ENCODE measurements around the gene CYP3A7. TPM values are rescaled to one million over a fixed set of nuclear protein-coding genes. Genes with fewer than 3 reads are reported as not detected.

Gene CYP3A7
- total and polyA plus RNA-seq, 9 of the 15 experiments (the other 6 are each of a cell fraction or from before 2014, with no cell fraction given), result 0.20 TPM; not detected in 8

GRCh38 chr7:99672573-99672972, 62.4 kb downstream of the CYP3A7 start (continued):
- TF ChIP-seq FOXP4 (CRISPR knock-in tag; IDR thresholded peaks at IDR 0.05; ENCODE audit: borderline replicate concordance) (no peak), ZNF12 (CRISPR knock-in tag; IDR thresholded peaks at IDR 0.05) (no peak), IRF9 (tag; IDR thresholded peaks at IDR 0.05) (no peak), PYGO2 (tag; IDR thresholded peaks at IDR 0.05) (no peak), ZNF764 (CRISPR knock-in tag; IDR thresholded peaks at IDR 0.05; ENCODE audit: low read depth) (no peak), BRD9 (IDR thresholded peaks at IDR 0.05; ENCODE audit: low read depth, partially characterized antibody) (no peak), TCF3 (CRISPR knock-in tag; IDR thresholded peaks at IDR 0.05) (no peak)

- no TSS peak for BruUV-seq (replicated peaks)
- ATAC-seq, result no peak
- peaks cover 4% of the 10 kb centered on the region for H3K9me1 ChIP-seq (ENCODE audit: control insufficient read depth, insufficient read depth, low read length)
- H3K9ac ChIP-seq (ENCODE audit: insufficient read depth in 1 of 2, low read depth in 2 of 2, low read length in 2 of 2), result no peak overlapping the region
- ChIA-PET POLR2A (interaction anchor here (2.4 kb wide), 1 partner anchor 10 kb away, joined by 8 read pairs; the partner anchor contains the start of gene CYP3A5), CTCF (ENCODE audit: low intra/inter-chr PET ratio) (no interaction called here)
- H3K27ac ChIP-seq (ENCODE audit: extremely low read depth, low read depth, low read length), result no peak overlapping the region
- H4K20me1 ChIP-seq (replicated peaks; ENCODE audit: control insufficient read depth, insufficient read depth, low read length), result no peaks in the 10 kb centered on the region
- no peaks in the 10 kb centered on the region for H3K9me3 ChIP-seq (replicated peaks; ENCODE audit: control insufficient read depth, insufficient read depth, low read depth, low read length)
- H3K27me3 ChIP-seq (ENCODE audit: control insufficient read depth in 2 of 2, insufficient read depth in 2 of 2, low read length in 2 of 2), result no peaks in the 10 kb centered on the region
- no peak overlapping the region for H2AFZ ChIP-seq (ENCODE audit: low read depth, low read length)
- H3K4me3 ChIP-seq, result no peak overlapping the region
- H3K4me1 ChIP-seq (replicated peaks in 1 of 2; ENCODE audit: control insufficient read depth in 2 of 2, insufficient read depth in 2 of 2, low read length in 2 of 2), result peaks cover 4 to 27% of the 10 kb centered on the region in 2 experiments; a peak in 4 of 5 replicates
- no peak overlapping the region for H3K4me2 ChIP-seq (ENCODE audit: insufficient read depth, low read length)
- intact Hi-C loops (cut with micrococcal nuclease) (no loop called here), in situ Hi-C loops (cut with MboI) (no loop called here)
- 40% methylated on average over 3 of the region's 3 CpGs for WGBS (ENCODE audit: insufficient coverage, low coverage, missing lambda C conversion rate)
- no peak for DNase-seq (ENCODE audit: extremely low read depth in 1 of 4, low spot score in 3 of 4)
- H3K36me3 ChIP-seq (ENCODE audit: control insufficient read depth, insufficient read depth, low read length), result no peaks in the 10 kb centered on the region; the same call in 2 of the 3 replicates
- no peaks in the 10 kb centered on the region for H3K79me2 ChIP-seq (ENCODE audit: control insufficient read depth, insufficient read depth, low read length)
- FAIRE-seq, result no peak
- no peak for TF ChIP-seq PKNOX1 (IDR thresholded peaks at IDR 0.05)
- TF ChIP-seq CC2D1A (IDR thresholded peaks at IDR 0.05), result no peak
- TF ChIP-seq ZSCAN29 (IDR thresholded peaks at IDR 0.05), result no peak
- peak; percentile 55; the same call in 1 of the 2 replicates for TF ChIP-seq TEAD4 (IDR thresholded peaks at IDR 0.05; ENCODE audit: low read length)
- TF ChIP-seq TEAD4 (CRISPR knock-in tag; IDR thresholded peaks at IDR 0.05; ENCODE audit: borderline replicate concordance), result no peak
- TF ChIP-seq ZBTB1 (CRISPR knock-in tag; IDR thresholded peaks at IDR 0.05; ENCODE audit: borderline replicate concordance, low read depth), result no peak
- TF ChIP-seq GTF2E2 (tag; IDR thresholded peaks at IDR 0.05), result no peak
- TF ChIP-seq ZNF511 (CRISPR knock-in tag; IDR thresholded peaks at IDR 0.05), result no peak
- TF ChIP-seq U2AF2 (optimal IDR thresholded peaks at IDR 0.05; ENCODE audit: low read depth, low read length), result no peak
Observed at GRCh38 chr7:99669782-99670181, 65.2 kb downstream of the CYP3A7 start.
